Activated CD8-positive, alpha-beta T cell treated with anti-CD3 and anti-CD28 coated beads, Interleukin-2, amount 10 ng/mL, durations not matched to agents 7 days and 5 days (primary cell): ENCODE data around the gene MSRB3. TPM values are rescaled to one million over a fixed set of nuclear protein-coding genes. Genes with fewer than 3 reads are reported as not detected.

Experiments
- ATAC-seq: fragments of 150-1000 bp; cut with Tn5 transposase; one replicate; pipeline ENCODE4 v1.10.0; 2021; ENCODE audit warnings: moderate library complexity
- CTCF ChIA-PET: fragments of 350-600 bp; sonication (Branson Sonifier 250); formaldehyde crosslinking; loops from one replicate; lab custom pipeline; 2021; ENCODE audit warnings: antibody characterized with exemption; lab: Charles Lee
- POLR2A ChIA-PET: fragments of 350-600 bp; sonication (Branson Sonifier 250); formaldehyde crosslinking; loops from one replicate; lab custom pipeline; 2021; ENCODE audit warnings: antibody characterized with exemption; lab: Charles Lee
- DNase-seq: peaks from one replicate; pipeline ENCODE4 v3.0.0-alpha.2; 2020
- H3K27ac Mint-ChIP-seq: one replicate; pipeline ENCODE4 v1.8.0; 2021; ENCODE audit warnings: mild to moderate bottlenecking, mixed read lengths
- H3K27me3 Mint-ChIP-seq: one replicate; pipeline ENCODE4 v1.8.0; 2021; ENCODE audit warnings: low read depth, mixed read lengths
- H3K36me3 Mint-ChIP-seq: one replicate; pipeline ENCODE4 v1.8.0; 2021; ENCODE audit warnings: low read depth, mixed read lengths
- H3K4me1 Mint-ChIP-seq: one replicate; pipeline ENCODE4 v1.8.0; 2021; ENCODE audit warnings: low read depth, mixed read lengths
- H3K4me3 Mint-ChIP-seq: one replicate; pipeline ENCODE4 v1.8.0; 2021; ENCODE audit warnings: mild to moderate bottlenecking, mixed read lengths
- H3K9me3 Mint-ChIP-seq: one replicate; pipeline ENCODE4 v1.8.0; 2022; ENCODE audit warnings: mixed read lengths; ENCODE audit not compliant: insufficient read depth
- total RNA-seq, 2 experiments: library from RNA; stranded (reverse); gene quantifications; one replicate each; pipeline ENCODE4 v1.2.3, GENCODE V29; 2021

The MSRB3 gene
- total RNA-seq, result not detected

DNA sequence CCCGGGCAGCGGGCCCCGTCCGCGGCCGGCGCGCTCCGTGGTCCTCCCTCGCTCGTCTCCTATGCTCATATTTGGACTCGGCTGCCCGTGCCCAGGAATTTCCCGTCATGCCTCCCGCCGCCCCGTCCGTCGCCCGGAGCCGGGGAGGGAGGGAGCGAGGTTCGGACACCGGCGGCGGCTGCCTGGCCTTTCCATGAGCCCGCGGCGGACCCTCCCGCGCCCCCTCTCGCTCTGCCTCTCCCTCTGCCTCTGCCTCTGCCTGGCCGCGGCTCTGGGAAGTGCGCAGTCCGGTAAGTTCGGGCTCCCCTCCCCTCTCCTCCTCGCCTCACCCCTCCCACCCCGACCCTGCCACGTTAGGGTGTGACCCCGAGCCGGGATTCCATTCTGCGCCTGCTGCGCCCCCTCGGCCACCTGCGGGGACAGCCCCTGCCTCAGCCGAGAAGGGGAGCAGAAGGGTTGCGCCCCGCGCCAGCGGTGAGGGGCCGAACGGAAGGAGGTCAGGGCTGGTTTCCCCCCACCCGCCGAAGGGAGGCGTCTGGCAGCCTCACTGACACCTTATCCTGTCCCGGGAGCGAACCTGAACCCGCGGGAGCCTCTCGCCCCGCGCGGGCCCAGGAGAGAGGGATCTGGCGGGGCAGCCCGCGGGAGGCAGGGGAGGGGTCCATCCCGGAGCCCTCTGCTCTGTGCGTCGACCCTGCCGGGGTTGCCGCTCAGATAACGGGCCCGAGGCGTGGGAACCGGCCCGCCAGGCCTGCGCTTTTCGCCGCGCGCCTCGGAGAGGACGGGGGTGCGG lies at the start of gene MSRB3:
Gene MSRB3 (plus strand): TSS at position 108 of the 793 bp plus-strand sequence. CDS start 29,897 bp downstream, outside the sequence.
- ChIA-PET POLR2A (no interaction called here), CTCF (no interaction called here)
- DNase-seq, result peak; percentile 28
- Mint-ChIP-seq H3K4me3 (peak within 1 kb of the TSS; percentile 60), H3K4me1 (peaks cover 6% of the 10 kb centered on the region), H3K9me3 (no peaks in the 10 kb centered on the region), H3K27me3 (peaks cover 60% of the 10 kb centered on the region), H3K27ac (no peak within 1 kb of the TSS), H3K36me3 (no peaks in the 10 kb centered on the region)
- ATAC-seq, result peak; percentile 75

DNA sequence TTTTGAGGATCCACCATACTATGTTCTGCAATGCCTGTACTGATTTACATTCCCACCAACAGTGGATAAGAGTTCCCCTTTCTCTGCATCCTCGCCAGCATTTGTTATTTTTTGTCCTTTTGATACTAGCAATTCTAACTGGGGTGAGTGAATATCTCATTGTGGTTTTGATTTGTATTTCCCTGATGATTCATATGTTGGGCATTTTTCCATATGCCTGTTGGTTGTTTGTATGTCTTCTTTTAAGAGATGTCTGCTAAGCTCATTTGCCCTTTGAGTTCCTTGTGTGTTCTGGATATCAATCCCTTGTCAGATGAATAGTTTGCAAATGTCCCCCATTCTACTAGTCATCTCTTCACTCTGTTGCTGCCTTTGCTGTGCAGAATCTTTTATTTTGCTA lies 49.0 kb upstream of the MSRB3 start:
- Mint-ChIP-seq H3K36me3 (peaks cover 56% of the 10 kb centered on the region), H3K27ac (no peak overlapping the region), H3K27me3 (no peaks in the 10 kb centered on the region), H3K9me3 (peaks cover 25% of the 10 kb centered on the region), H3K4me1 (peaks cover 19% of the 10 kb centered on the region), H3K4me3 (no peak overlapping the region)
- no peak for ATAC-seq
- ChIA-PET POLR2A (no interaction called here), CTCF (no interaction called here)
- no peak for DNase-seq

DNA sequence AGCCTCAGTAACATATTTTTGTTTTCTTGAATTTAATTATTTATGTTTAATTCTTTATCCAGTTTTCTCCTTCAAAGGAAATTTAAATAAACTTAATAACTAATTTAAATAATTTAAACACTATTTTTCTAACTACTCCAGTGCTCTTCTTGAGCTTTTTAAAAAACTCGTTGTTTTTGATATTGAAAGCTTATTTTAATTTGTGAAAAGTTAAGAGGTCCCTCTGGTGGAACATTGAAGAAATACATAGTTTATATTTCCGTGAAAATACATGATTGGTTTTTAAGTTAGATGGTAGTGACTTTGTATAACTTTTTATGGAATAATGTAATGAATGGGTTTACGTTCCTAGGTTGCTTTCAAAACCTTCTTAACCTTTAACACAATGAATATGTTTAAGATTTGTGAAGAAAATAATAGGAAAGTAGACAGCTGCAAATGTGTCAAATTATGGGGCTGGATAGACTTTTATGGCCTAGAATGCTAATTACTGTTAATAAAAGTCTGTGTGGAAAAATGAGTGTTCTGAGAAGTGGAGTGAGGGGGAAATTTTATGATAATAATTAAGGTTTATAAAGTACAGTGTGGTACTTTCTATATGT lies 45.9 kb upstream of the MSRB3 start:
- ChIA-PET POLR2A (interaction anchor here (2.0 kb wide), 1 partner anchor 62 kb away, joined by 10 read pairs; the partner anchor contains the start of gene LEMD3), CTCF (interaction anchor here (0.6 to 3.8 kb wide), 26 partner anchors 8 to 436 kb away, joined by 3 to 44 read pairs (median 4); partner anchors contain the start of genes LEMD3 and WIF1)
- no peak overlapping the region for H3K4me3 Mint-ChIP-seq
- no peak for ATAC-seq
- peaks cover 28% of the 10 kb centered on the region for H3K36me3 Mint-ChIP-seq
- H3K4me1 Mint-ChIP-seq, result peaks cover 8% of the 10 kb centered on the region
- no peaks in the 10 kb centered on the region for H3K27me3 Mint-ChIP-seq
- peaks cover 18% of the 10 kb centered on the region for H3K9me3 Mint-ChIP-seq
- DNase-seq, result no peak
- no peak overlapping the region for H3K27ac Mint-ChIP-seq

DNA sequence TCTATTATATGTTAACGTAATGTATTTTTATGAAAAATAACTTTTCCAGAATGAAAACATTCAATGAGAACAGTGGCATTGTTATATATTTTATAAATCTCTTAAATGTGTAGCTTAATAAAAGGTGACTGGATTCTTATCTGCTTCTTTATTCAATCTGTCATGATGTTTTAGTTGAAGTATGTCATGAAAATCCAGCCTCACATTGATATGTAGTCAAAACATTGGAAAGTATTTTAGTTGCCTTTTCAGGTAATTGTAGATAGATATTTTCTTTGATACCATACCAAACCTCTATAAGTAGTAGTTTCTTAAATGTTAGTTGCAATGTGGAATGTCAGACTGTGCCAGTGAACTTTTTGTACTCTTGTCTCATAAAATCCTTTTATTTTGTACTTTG lies 41.3 kb upstream of the MSRB3 start:
- H3K27me3 Mint-ChIP-seq, result no peaks in the 10 kb centered on the region
- H3K27ac Mint-ChIP-seq, result no peak overlapping the region
- peaks cover 15% of the 10 kb centered on the region for H3K36me3 Mint-ChIP-seq
- ChIA-PET POLR2A (no interaction called here), CTCF (no interaction called here)
- H3K4me3 Mint-ChIP-seq, result no peak overlapping the region
- DNase-seq (no peak), ATAC-seq (no peak)
- H3K9me3 Mint-ChIP-seq, result no peaks in the 10 kb centered on the region
- peaks cover 6% of the 10 kb centered on the region for H3K4me1 Mint-ChIP-seq

DNA sequence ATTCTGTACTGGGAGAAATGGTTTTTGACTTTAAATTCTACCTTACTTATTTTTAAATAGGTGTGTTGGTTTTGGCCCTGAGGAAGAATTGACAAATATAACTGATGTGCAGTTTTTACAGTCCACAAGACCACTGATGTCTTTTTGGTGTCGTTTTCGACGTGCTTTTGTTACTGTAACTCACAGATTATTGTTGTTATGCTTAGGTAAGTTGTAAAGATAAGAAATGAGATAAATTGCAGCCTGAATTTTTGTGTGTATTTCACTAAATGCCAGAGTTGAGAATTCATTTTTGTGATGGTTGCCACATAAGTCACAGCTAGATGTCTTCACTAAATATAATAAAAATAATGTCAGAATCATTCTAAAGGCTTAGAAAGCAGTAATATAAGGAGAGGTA lies 39.9 kb upstream of the MSRB3 start:
- Mint-ChIP-seq H3K4me3 (no peak overlapping the region), H3K27ac (no peak overlapping the region), H3K9me3 (no peaks in the 10 kb centered on the region), H3K27me3 (no peaks in the 10 kb centered on the region), H3K36me3 (peaks cover 22% of the 10 kb centered on the region), H3K4me1 (no peaks in the 10 kb centered on the region)
- ATAC-seq, result no peak
- ChIA-PET POLR2A (no interaction called here), CTCF (no interaction called here)
- no peak for DNase-seq

DNA sequence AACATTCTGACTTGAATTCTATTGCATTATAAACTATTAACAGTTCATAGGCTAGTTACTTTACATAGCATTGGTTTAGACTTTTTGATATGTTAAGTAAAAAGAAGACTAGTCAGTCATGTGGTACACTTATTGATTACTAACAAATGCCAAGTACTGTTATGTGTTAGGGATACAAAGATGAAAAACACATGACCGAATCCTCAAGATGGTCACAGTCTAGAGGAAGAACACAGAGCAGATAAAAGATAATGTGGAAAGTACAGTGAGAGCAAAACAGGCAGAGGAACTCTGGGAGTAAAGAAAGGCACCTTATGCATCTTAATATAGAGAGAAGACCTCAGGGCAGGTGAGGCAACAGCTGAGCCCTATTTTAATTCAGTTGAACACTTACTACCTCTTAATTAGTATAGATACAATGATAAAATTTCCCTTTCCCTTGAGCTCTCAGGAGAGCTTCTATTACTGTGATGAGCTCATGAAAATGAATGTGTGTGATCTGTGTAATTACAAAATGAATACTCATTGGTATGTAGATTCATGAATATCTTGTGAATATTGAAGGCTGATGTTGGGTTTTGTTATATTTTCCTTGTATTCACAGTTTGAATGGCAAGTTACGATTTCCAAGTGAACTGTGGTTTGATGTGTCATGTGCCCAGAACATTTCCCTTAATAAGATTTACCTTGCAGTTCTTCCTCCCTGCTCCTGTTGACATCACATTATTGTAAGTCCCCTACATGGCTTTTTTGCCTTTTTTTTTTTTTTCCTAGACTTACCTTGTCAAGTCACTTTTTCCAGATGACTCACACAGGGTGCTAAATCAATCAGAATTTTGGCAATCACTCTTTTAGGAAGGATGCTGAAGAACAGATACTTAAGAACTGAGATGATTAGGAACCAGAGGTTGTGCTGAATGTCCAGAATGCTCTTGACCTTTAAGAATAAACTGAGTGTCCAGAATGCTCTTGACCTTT lies 29.5 kb upstream of the MSRB3 start:
- CTCF ChIA-PET, result interaction anchor here (0.9 kb wide), 1 partner anchor 17 kb away, joined by 3 read pairs; no protein-coding TSS in a partner anchor
- no peak for ATAC-seq
- no peak overlapping the region for H3K27ac Mint-ChIP-seq
- H3K4me3 Mint-ChIP-seq, result no peak overlapping the region
- POLR2A ChIA-PET, result interaction anchor here (1.0 kb wide), 1 partner anchor 79 kb away, joined by 3 read pairs; the partner anchor contains the start of gene LEMD3
- H3K4me1 Mint-ChIP-seq, result no peaks in the 10 kb centered on the region
- no peaks in the 10 kb centered on the region for H3K27me3 Mint-ChIP-seq
- H3K36me3 Mint-ChIP-seq, result peaks cover 27% of the 10 kb centered on the region
- H3K9me3 Mint-ChIP-seq, result no peaks in the 10 kb centered on the region
- no peak for DNase-seq

DNA sequence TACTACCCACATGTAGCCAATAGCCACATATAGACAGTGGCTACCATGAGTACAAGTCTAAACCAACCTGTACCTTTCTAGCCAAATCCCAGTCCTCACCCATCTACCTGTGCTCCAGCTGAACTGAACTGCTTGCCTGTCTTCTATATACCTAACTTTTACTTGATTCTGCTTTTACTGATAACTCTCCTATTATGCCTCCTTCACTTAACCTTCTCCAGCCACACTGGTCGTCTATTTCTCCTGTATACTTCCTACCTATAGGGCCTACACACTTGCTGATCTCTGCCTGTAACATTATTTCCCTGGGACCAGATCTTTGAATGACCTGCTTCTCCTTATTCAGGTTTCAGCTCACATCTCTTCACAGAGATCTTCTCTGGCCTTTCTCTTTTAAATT lies 26.0 kb upstream of the MSRB3 start:
- peaks cover 14% of the 10 kb centered on the region for H3K36me3 Mint-ChIP-seq
- CTCF ChIA-PET, result no interaction called here
- POLR2A ChIA-PET, result no interaction called here
- no peak overlapping the region for H3K4me3 Mint-ChIP-seq
- H3K4me1 Mint-ChIP-seq, result no peaks in the 10 kb centered on the region
- H3K27me3 Mint-ChIP-seq, result peaks cover 5% of the 10 kb centered on the region
- H3K27ac Mint-ChIP-seq, result no peak overlapping the region
- H3K9me3 Mint-ChIP-seq, result no peaks in the 10 kb centered on the region
- ATAC-seq (no peak), DNase-seq (no peak)

DNA sequence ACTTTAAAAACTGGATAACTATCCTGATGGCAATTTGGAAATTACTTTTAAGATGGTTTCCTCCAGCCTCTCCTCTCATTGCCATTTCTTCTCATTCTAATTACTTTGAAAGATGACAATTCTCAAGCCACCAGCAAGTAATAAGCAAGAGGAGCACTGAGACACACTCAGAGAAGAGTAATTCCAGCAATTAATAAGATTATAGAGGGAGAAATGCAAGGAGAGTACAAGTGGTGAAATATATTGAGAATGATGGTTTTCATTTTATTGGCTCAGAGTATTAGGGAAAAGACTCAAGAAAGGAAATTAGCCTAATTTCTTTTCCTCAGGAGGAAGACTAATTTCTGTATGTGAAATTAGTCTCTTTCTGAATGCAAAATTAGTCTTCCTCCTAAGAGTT lies 20.5 kb upstream of the MSRB3 start:
- POLR2A ChIA-PET, result no interaction called here
- no peak overlapping the region for H3K27ac Mint-ChIP-seq
- no peaks in the 10 kb centered on the region for H3K36me3 Mint-ChIP-seq
- no peaks in the 10 kb centered on the region for H3K9me3 Mint-ChIP-seq
- CTCF ChIA-PET, result no interaction called here
- no peaks in the 10 kb centered on the region for H3K4me1 Mint-ChIP-seq
- H3K4me3 Mint-ChIP-seq, result no peak overlapping the region
- ATAC-seq (no peak), DNase-seq (no peak)
- peaks cover 17% of the 10 kb centered on the region for H3K27me3 Mint-ChIP-seq

DNA sequence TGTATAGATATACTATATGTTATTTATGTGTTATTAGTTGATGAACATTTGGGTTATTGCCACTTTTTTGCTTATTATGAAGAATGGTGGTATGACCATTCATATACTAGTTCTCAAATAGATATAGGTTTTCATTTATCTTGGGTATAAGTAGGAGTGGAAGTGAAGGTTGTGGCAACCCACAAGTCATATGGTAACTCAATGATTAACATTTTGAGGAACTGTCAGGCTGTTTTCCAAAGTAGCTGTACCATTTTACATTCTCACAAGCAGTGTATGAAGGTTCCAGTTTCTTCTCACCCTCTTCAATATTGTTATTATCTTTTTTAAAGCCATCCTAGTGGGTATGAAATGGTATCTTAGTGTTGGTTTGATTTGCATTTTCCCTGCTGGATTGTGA lies 19.0 kb upstream of the MSRB3 start:
- no peak overlapping the region for H3K27ac Mint-ChIP-seq
- ChIA-PET CTCF (no interaction called here), POLR2A (no interaction called here)
- H3K36me3 Mint-ChIP-seq, result no peaks in the 10 kb centered on the region
- DNase-seq, result no peak
- peaks cover 17% of the 10 kb centered on the region for H3K27me3 Mint-ChIP-seq
- H3K4me3 Mint-ChIP-seq, result no peak overlapping the region
- no peaks in the 10 kb centered on the region for H3K9me3 Mint-ChIP-seq
- no peaks in the 10 kb centered on the region for H3K4me1 Mint-ChIP-seq
- ATAC-seq, result no peak

DNA sequence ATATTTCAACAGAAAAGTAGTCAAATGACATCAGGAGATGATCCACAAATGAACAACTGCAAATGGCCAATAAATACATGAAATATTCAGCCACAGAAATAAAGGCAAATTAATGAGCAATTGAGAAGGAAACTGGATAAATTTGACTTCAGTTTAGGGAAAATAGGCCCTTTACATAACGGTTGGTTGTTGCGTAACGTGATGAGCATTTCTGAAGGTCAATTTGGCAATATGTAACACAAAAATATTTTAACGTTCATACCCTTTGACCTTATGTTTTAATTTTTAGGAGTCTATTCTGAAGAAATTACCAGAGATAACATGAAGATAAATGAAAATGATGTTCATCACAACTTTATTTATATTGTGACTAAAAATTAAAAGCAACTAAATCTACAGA lies 14.7 kb upstream of the MSRB3 start:
- CTCF ChIA-PET, result no interaction called here
- Mint-ChIP-seq H3K4me3 (no peak overlapping the region), H3K4me1 (no peaks in the 10 kb centered on the region), H3K27me3 (peaks cover 25% of the 10 kb centered on the region), H3K27ac (no peak overlapping the region), H3K36me3 (no peaks in the 10 kb centered on the region), H3K9me3 (no peaks in the 10 kb centered on the region)
- POLR2A ChIA-PET, result no interaction called here
- ATAC-seq (no peak), DNase-seq (no peak)

DNA sequence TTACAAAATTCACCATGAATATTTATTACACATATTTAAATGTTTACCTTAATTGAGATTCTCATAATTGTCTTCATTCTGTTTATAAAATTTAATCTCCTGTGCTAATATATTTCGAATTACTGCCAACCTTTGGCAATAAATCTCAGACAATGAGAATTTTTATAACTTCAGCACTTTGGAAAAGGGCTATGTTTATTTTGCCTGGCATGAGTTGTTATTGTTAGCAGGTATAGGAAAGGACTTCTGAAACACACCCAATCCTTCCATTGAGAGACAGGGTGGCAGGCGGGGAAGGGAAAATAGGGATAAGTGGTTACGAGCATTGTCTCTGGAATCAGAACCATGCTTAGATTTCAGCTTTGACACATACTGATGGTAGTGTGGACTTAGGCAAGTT lies 12.1 kb upstream of the MSRB3 start:
- no peaks in the 10 kb centered on the region for H3K4me1 Mint-ChIP-seq
- ChIA-PET CTCF (no interaction called here), POLR2A (no interaction called here)
- DNase-seq (no peak), ATAC-seq (no peak)
- H3K36me3 Mint-ChIP-seq, result no peaks in the 10 kb centered on the region
- H3K4me3 Mint-ChIP-seq, result no peak overlapping the region
- H3K27ac Mint-ChIP-seq, result no peak overlapping the region
- H3K27me3 Mint-ChIP-seq, result peaks cover 19% of the 10 kb centered on the region
- H3K9me3 Mint-ChIP-seq, result no peaks in the 10 kb centered on the region
